ENCODE measurements around the gene ATP10B.

The ATP10B gene

GRCh38 chr5:160800375-160801275, 51.4 kb downstream of the ATP10B start:
- Histone ChIP-seq H3K9me2 (ENCODE audit: low read depth, low read length) (no peaks in the 10 kb centered on the region), H2AFZ (ENCODE audit: low read length) (no peak overlapping the region), H3F3A (ENCODE audit: insufficient read depth, low read length) (no peaks in the 10 kb centered on the region), H3K27me3 (ENCODE audit: insufficient read depth, low read length) (no peaks in the 10 kb centered on the region), H3K9me3 (ENCODE audit: low read length) (no peaks in the 10 kb centered on the region), H3K79me2 (ENCODE audit: insufficient read depth, low read length) (no peaks in the 10 kb centered on the region), H3K36me3 (ENCODE audit: insufficient read depth, low read length) (no peaks in the 10 kb centered on the region), H3K9ac (ENCODE audit: low read length) (no peak overlapping the region), H3K27ac (ENCODE audit: low read depth, low read length, poor library complexity, severe bottlenecking) (no peak overlapping the region), H3K4me2 (ENCODE audit: low read length) (no peak overlapping the region), H3K4me1 (ENCODE audit: insufficient read depth, low read length, severe bottlenecking) (no peaks in the 10 kb centered on the region), H4K20me1 (ENCODE audit: insufficient read depth, low read length) (no peaks in the 10 kb centered on the region), H3K4me3 (ENCODE audit: low read depth, low read length, poor library complexity, severe bottlenecking) (no peak overlapping the region)
- TF ChIP-seq CTCF (IDR thresholded peaks at IDR 0.05; ENCODE audit: low read length) (no peak), EZH2 (IDR thresholded peaks at IDR 0.05; ENCODE audit: borderline replicate concordance, low read length) (no peak)

- no peaks in the 10 kb centered on the region for H3K27me3 ChIP-seq (ENCODE audit: insufficient read depth, low read length)
- H4K20me1 ChIP-seq (ENCODE audit: insufficient read depth, low read length): no peaks in the 10 kb centered on the region
- H3K36me3 ChIP-seq (ENCODE audit: insufficient read depth, low read length): no peaks in the 10 kb centered on the region
- H3K79me2 ChIP-seq (ENCODE audit: insufficient read depth, low read length): no peaks in the 10 kb centered on the region
- no peak overlapping the region for H3K9ac ChIP-seq (ENCODE audit: low read length)
- no peaks in the 10 kb centered on the region for H3K9me3 ChIP-seq (ENCODE audit: low read length)
- no peaks in the 10 kb centered on the region for H3K9me2 ChIP-seq (ENCODE audit: low read depth, low read length)
- no peaks in the 10 kb centered on the region for H3F3A ChIP-seq (ENCODE audit: insufficient read depth, low read length)
- H3K4me1 ChIP-seq (ENCODE audit: insufficient read depth, low read length, severe bottlenecking): no peaks in the 10 kb centered on the region
- H3K27ac ChIP-seq (ENCODE audit: low read depth, low read length, poor library complexity, severe bottlenecking): no peak overlapping the region
- TF ChIP-seq EZH2 (IDR thresholded peaks at IDR 0.05; ENCODE audit: borderline replicate concordance, low read length) (no peak), CTCF (IDR thresholded peaks at IDR 0.05; ENCODE audit: low read length) (no peak)
- H3K4me2 ChIP-seq (ENCODE audit: low read length): no peak overlapping the region
- H3K4me3 ChIP-seq (ENCODE audit: low read depth, low read length, poor library complexity, severe bottlenecking): no peak overlapping the region
- no peak overlapping the region for H2AFZ ChIP-seq (ENCODE audit: low read length)
These were observed 52.8 kb downstream of the ATP10B start for GRCh38 chr5:160799184-160799583.

DNA sequence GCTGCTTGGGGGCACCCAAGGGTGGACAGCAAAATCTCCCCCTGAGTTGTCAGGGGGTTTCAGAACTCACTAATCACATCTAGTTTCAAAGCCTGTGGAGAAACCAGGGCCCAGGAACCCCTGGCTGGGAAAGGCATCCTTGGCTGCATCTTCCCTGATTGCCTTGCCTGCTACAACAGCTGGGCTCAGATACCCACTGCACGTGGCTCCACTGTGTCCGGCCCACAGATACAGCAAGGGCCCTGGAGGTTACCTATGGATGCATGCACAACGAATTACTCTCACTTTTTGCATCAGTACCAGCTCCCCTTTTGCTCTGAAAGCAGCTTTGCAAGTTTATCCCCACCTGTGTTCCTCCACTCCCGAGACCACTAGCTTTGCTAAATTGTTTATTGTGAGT, 55.0 kb downstream of the ATP10B start:
- Histone ChIP-seq H3K4me3 (ENCODE audit: low read depth, low read length, poor library complexity, severe bottlenecking) (no peak overlapping the region), H3K9me3 (ENCODE audit: low read length) (no peaks in the 10 kb centered on the region), H3K27ac (ENCODE audit: low read depth, low read length, poor library complexity, severe bottlenecking) (no peak overlapping the region), H3K27me3 (ENCODE audit: insufficient read depth, low read length) (no peaks in the 10 kb centered on the region), H3K9me2 (ENCODE audit: low read depth, low read length) (no peaks in the 10 kb centered on the region), H3K36me3 (ENCODE audit: insufficient read depth, low read length) (no peaks in the 10 kb centered on the region), H3K79me2 (ENCODE audit: insufficient read depth, low read length) (no peaks in the 10 kb centered on the region), H3K9ac (ENCODE audit: low read length) (no peak overlapping the region), H3K4me1 (ENCODE audit: insufficient read depth, low read length, severe bottlenecking) (no peaks in the 10 kb centered on the region), H2AFZ (ENCODE audit: low read length) (no peak overlapping the region), H4K20me1 (ENCODE audit: insufficient read depth, low read length) (no peaks in the 10 kb centered on the region), H3F3A (ENCODE audit: insufficient read depth, low read length) (no peaks in the 10 kb centered on the region), H3K4me2 (ENCODE audit: low read length) (no peak overlapping the region)
- TF ChIP-seq CTCF (IDR thresholded peaks at IDR 0.05; ENCODE audit: low read length) (no peak), EZH2 (IDR thresholded peaks at IDR 0.05; ENCODE audit: borderline replicate concordance, low read length) (no peak)
